ENCODE measurements around the gene WDR26.

- TF ChIP-seq, protein P1, sequence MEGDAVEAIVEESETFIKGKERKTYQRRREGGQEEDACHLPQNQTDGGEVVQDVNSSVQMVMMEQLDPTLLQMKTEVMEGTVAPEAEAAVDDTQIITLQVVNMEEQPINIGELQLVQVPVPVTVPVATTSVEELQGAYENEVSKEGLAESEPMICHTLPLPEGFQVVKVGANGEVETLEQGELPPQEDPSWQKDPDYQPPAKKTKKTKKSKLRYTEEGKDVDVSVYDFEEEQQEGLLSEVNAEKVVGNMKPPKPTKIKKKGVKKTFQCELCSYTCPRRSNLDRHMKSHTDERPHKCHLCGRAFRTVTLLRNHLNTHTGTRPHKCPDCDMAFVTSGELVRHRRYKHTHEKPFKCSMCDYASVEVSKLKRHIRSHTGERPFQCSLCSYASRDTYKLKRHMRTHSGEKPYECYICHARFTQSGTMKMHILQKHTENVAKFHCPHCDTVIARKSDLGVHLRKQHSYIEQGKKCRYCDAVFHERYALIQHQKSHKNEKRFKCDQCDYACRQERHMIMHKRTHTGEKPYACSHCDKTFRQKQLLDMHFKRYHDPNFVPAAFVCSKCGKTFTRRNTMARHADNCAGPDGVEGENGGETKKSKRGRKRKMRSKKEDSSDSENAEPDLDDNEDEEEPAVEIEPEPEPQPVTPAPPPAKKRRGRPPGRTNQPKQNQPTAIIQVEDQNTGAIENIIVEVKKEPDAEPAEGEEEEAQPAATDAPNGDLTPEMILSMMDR (IDR thresholded peaks at IDR 0.05): peak; percentile 22
- TF ChIP-seq EZH2phosphoT487 (IDR thresholded peaks at IDR 0.05) (no peak), EZH2 (IDR thresholded peaks at IDR 0.05) (peak; percentile 65)
Observed at GRCh38 chr1:224434691-224435317, at the start of gene WDR26.

Measured in neural progenitor cell (in vitro differentiated cells).